ENCODE results near the gene MORN1.
A peak's percentile ranks its signal among the peaks of the same experiment; 100 is the strongest.

The MORN1 gene

GRCh38 chr1:2382621-2383361 is 8.6 kb downstream of the MORN1 start:
- peaks cover 25% of the 10 kb centered on the region for H3K4me1 Mint-ChIP-seq (ENCODE audit: low read depth)
- H3K27me3 Mint-ChIP-seq, result no peaks in the 10 kb centered on the region
- peak overlapping the region; percentile 9 for H3K27ac Mint-ChIP-seq
- peaks cover 11% of the 10 kb centered on the region for H3K36me3 Mint-ChIP-seq (ENCODE audit: low read depth)
- no peak overlapping the region for H3K4me3 Mint-ChIP-seq
- intact Hi-C loops (cut with micrococcal nuclease), result no loop called here
- H3K9me3 Mint-ChIP-seq, result no peaks in the 10 kb centered on the region

GRCh38 chr1:2381741-2382620 is 9.4 kb downstream of the MORN1 start:
- Mint-ChIP-seq H3K4me3 (no peak overlapping the region), H3K9me3 (no peaks in the 10 kb centered on the region), H3K27ac (peak overlapping the region; percentile 54), H3K36me3 (ENCODE audit: low read depth) (peaks cover 5% of the 10 kb centered on the region), H3K27me3 (no peaks in the 10 kb centered on the region), H3K4me1 (ENCODE audit: low read depth) (peaks cover 25% of the 10 kb centered on the region)
- intact Hi-C loops (cut with micrococcal nuclease), result loop anchor here (1.0 kb wide), 1 partner anchor 187 kb away; no protein-coding TSS in a partner anchor

GRCh38 chr1:2380816-2381591 is 10.3 kb downstream of the MORN1 start:
- no peaks in the 10 kb centered on the region for H3K27me3 Mint-ChIP-seq
- no peaks in the 10 kb centered on the region for H3K9me3 Mint-ChIP-seq
- peaks cover 4% of the 10 kb centered on the region for H3K36me3 Mint-ChIP-seq (ENCODE audit: low read depth)
- no peak overlapping the region for H3K27ac Mint-ChIP-seq
- no peak overlapping the region for H3K4me3 Mint-ChIP-seq
- peaks cover 25% of the 10 kb centered on the region for H3K4me1 Mint-ChIP-seq (ENCODE audit: low read depth)
- intact Hi-C loops (cut with micrococcal nuclease), result loop anchor here (1.0 kb wide), 1 partner anchor 186 kb away; no protein-coding TSS in a partner anchor

- no peaks in the 10 kb centered on the region for H3K36me3 Mint-ChIP-seq (ENCODE audit: low read depth)
- H3K9me3 Mint-ChIP-seq, result no peaks in the 10 kb centered on the region
- H3K4me3 Mint-ChIP-seq, result no peak overlapping the region
- intact Hi-C loops (cut with micrococcal nuclease), result no loop called here
- H3K4me1 Mint-ChIP-seq (ENCODE audit: low read depth), result peaks cover 25% of the 10 kb centered on the region
- H3K27me3 Mint-ChIP-seq, result no peaks in the 10 kb centered on the region
- H3K27ac Mint-ChIP-seq, result peak overlapping the region; percentile 23
These were observed 11.5 kb downstream of the MORN1 start for GRCh38 chr1:2379733-2380404.

GRCh38 chr1:2378956-2379732 is 12.2 kb downstream of the MORN1 start:
- no peaks in the 10 kb centered on the region for H3K9me3 Mint-ChIP-seq
- peaks cover 25% of the 10 kb centered on the region for H3K4me1 Mint-ChIP-seq (ENCODE audit: low read depth)
- no peak overlapping the region for H3K4me3 Mint-ChIP-seq
- no peaks in the 10 kb centered on the region for H3K36me3 Mint-ChIP-seq (ENCODE audit: low read depth)
- H3K27me3 Mint-ChIP-seq, result no peaks in the 10 kb centered on the region
- intact Hi-C loops (cut with micrococcal nuclease), result no loop called here
- peak overlapping the region; percentile 23 for H3K27ac Mint-ChIP-seq

GRCh38 chr1:2378441-2378851 is 12.9 kb downstream of the MORN1 start:
- Mint-ChIP-seq H3K4me1 (ENCODE audit: low read depth) (peaks cover 25% of the 10 kb centered on the region), H3K4me3 (no peak overlapping the region), H3K27ac (peak overlapping the region; percentile 23), H3K9me3 (no peaks in the 10 kb centered on the region), H3K36me3 (ENCODE audit: low read depth) (no peaks in the 10 kb centered on the region), H3K27me3 (no peaks in the 10 kb centered on the region)
- intact Hi-C loops (cut with micrococcal nuclease), result no loop called here

- H3K27me3 Mint-ChIP-seq, result no peaks in the 10 kb centered on the region
- no peak overlapping the region for H3K4me3 Mint-ChIP-seq
- no peaks in the 10 kb centered on the region for H3K9me3 Mint-ChIP-seq
- no peaks in the 10 kb centered on the region for H3K36me3 Mint-ChIP-seq (ENCODE audit: low read depth)
- intact Hi-C loops (cut with micrococcal nuclease), result no loop called here
- no peak overlapping the region for H3K27ac Mint-ChIP-seq
- peaks cover 23% of the 10 kb centered on the region for H3K4me1 Mint-ChIP-seq (ENCODE audit: low read depth)
These were observed 13.5 kb downstream of the MORN1 start for GRCh38 chr1:2377751-2378440.

- no peak overlapping the region for H3K27ac Mint-ChIP-seq
- H3K9me3 Mint-ChIP-seq, result no peaks in the 10 kb centered on the region
- intact Hi-C loops (cut with micrococcal nuclease), result no loop called here
- H3K4me1 Mint-ChIP-seq (ENCODE audit: low read depth), result peaks cover 19% of the 10 kb centered on the region
- H3K36me3 Mint-ChIP-seq (ENCODE audit: low read depth), result no peaks in the 10 kb centered on the region
- no peak overlapping the region for H3K4me3 Mint-ChIP-seq
- no peaks in the 10 kb centered on the region for H3K27me3 Mint-ChIP-seq
These were observed 14.3 kb downstream of the MORN1 start for GRCh38 chr1:2376931-2377672.

GRCh38 chr1:2376261-2376741 is 15.1 kb downstream of the MORN1 start:
- Mint-ChIP-seq H3K36me3 (ENCODE audit: low read depth) (no peaks in the 10 kb centered on the region), H3K9me3 (no peaks in the 10 kb centered on the region), H3K4me1 (ENCODE audit: low read depth) (peaks cover 14% of the 10 kb centered on the region), H3K27me3 (no peaks in the 10 kb centered on the region), H3K27ac (no peak overlapping the region), H3K4me3 (no peak overlapping the region)
- intact Hi-C loops (cut with micrococcal nuclease), result no loop called here

GRCh38 chr1:2375923-2376260 is 15.5 kb downstream of the MORN1 start:
- intact Hi-C loops (cut with micrococcal nuclease), result no loop called here
- Mint-ChIP-seq H3K36me3 (ENCODE audit: low read depth) (no peaks in the 10 kb centered on the region), H3K9me3 (no peaks in the 10 kb centered on the region), H3K27me3 (no peaks in the 10 kb centered on the region), H3K27ac (no peak overlapping the region), H3K4me3 (no peak overlapping the region), H3K4me1 (ENCODE audit: low read depth) (peaks cover 14% of the 10 kb centered on the region)

GRCh38 chr1:2375246-2375922 is 16.0 kb downstream of the MORN1 start:
- Mint-ChIP-seq H3K27me3 (no peaks in the 10 kb centered on the region), H3K4me3 (no peak overlapping the region), H3K36me3 (ENCODE audit: low read depth) (no peaks in the 10 kb centered on the region), H3K27ac (no peak overlapping the region), H3K9me3 (no peaks in the 10 kb centered on the region), H3K4me1 (ENCODE audit: low read depth) (peaks cover 14% of the 10 kb centered on the region)
- intact Hi-C loops (cut with micrococcal nuclease), result no loop called here
